Glomerular endothelial cell (primary cell): ENCODE results near the gene SLC24A3. TPM values are rescaled to one million over a fixed set of nuclear protein-coding genes. Genes with fewer than 3 reads are reported as not detected.

Experiments used
- DNase-seq: peaks from one replicate; pipeline ENCODE4 v3.0.0-alpha.2; 2011; ENCODE audit warnings: low read depth, low spot score; ENCODE audit errors: extremely low read depth
- total RNA-seq: library from RNA; depleted of rRNA; stranded (reverse); fragments of >200 nt; gene quantifications from 2 replicates; pipeline ENCODE4 v1.2.3, GENCODE V29; 2015

SLC24A3 gene
- total RNA-seq, 1 donor from 2014 or later = 0.18 TPM

GRCh38 chr20:19236371-19237055, 24.1 kb downstream of the SLC24A3 start:
- no peak for DNase-seq

- no peak for DNase-seq
These were observed 29.0 kb downstream of the SLC24A3 start for GRCh38 chr20:19241440-19241839.

GRCh38 chr20:19244291-19244690, 31.8 kb downstream of the SLC24A3 start:
- DNase-seq = no peak

GRCh38 chr20:19249106-19249879, 36.9 kb downstream of the SLC24A3 start:
- no peak for DNase-seq

GRCh38 chr20:19250346-19250745, 37.9 kb downstream of the SLC24A3 start:
- no peak for DNase-seq

- DNase-seq = no peak
These were observed 39.1 kb downstream of the SLC24A3 start for GRCh38 chr20:19251506-19251905.

- no peak for DNase-seq
These were observed 39.5 kb downstream of the SLC24A3 start for GRCh38 chr20:19251958-19252357.

- no peak for DNase-seq
These were observed 40.1 kb downstream of the SLC24A3 start for GRCh38 chr20:19252451-19253120.

GRCh38 chr20:19253316-19253715, 40.9 kb downstream of the SLC24A3 start:
- no peak for DNase-seq

GRCh38 chr20:19253916-19254820, 41.7 kb downstream of the SLC24A3 start:
- no peak for DNase-seq

- no peak for DNase-seq
These were observed 42.5 kb downstream of the SLC24A3 start for GRCh38 chr20:19254956-19255355.

GRCh38 chr20:19256085-19256484, 43.6 kb downstream of the SLC24A3 start:
- no peak for DNase-seq

GRCh38 chr20:19256906-19257595, 44.6 kb downstream of the SLC24A3 start:
- DNase-seq = no peak

- no peak for DNase-seq
These were observed 45.4 kb downstream of the SLC24A3 start for GRCh38 chr20:19257865-19258264.

- DNase-seq = no peak
These were observed 46.7 kb downstream of the SLC24A3 start for GRCh38 chr20:19259141-19259591.

- no peak for DNase-seq
These were observed 48.1 kb downstream of the SLC24A3 start for GRCh38 chr20:19260412-19261090.

GRCh38 chr20:19264191-19264590, 51.7 kb downstream of the SLC24A3 start:
- no peak for DNase-seq

- DNase-seq = no peak
These were observed 53.4 kb downstream of the SLC24A3 start for GRCh38 chr20:19265646-19266374.

GRCh38 chr20:19268426-19268825, 56.0 kb downstream of the SLC24A3 start:
- DNase-seq = no peak
